HepG2 (cell line): ENCODE data around the gene GPN1. TPM values are rescaled to one million over a fixed set of nuclear protein-coding genes. Genes with fewer than 3 reads are reported as not detected.

Source experiments
- AGO1 ChIP-seq: fragments of 200-400 bp; formaldehyde crosslinking; IDR thresholded peaks from 2 replicates; pipeline ENCODE4 v1.6.1; 2017; ENCODE audit warnings: mild to moderate bottlenecking, low read depth, low read length, moderate library complexity; ENCODE audit not compliant: poor library complexity, severe bottlenecking
- AGO2 ChIP-seq: fragments of 200-400 bp; formaldehyde crosslinking; optimal IDR thresholded peaks from 2 replicates; pipeline ENCODE3; 2017; ENCODE audit warnings: mild to moderate bottlenecking, low read depth, low read length, moderate library complexity
- ARHGAP35 ChIP-seq: sonication (generic); formaldehyde crosslinking; IDR thresholded peaks from 2 replicates; pipeline ENCODE4 v1.9.0; 2022; ENCODE audit warnings: mild to moderate bottlenecking, inconsistent platforms, moderate library complexity, missing genetic modification reagents, borderline replicate concordance
- CHD4 ChIP-seq: fragments of 200-600 bp; sonication (generic); IDR thresholded peaks from 2 replicates; pipeline ENCODE4 v1.7.0; 2017; ENCODE audit warnings: mild to moderate bottlenecking, low read length, borderline replicate concordance
- EEA1 ChIP-seq: sonication (generic); formaldehyde crosslinking; IDR thresholded peaks from 2 replicates; pipeline ENCODE4 v1.5.1; 2020; ENCODE audit warnings: mild to moderate bottlenecking, missing genetic modification reagents, borderline replicate concordance
- HMGA1 ChIP-seq: sonication (generic); formaldehyde crosslinking; conservative IDR thresholded peaks from 2 replicates; pipeline ENCODE4 v1.4.0; 2020; ENCODE audit warnings: missing genetic modification reagents
- HNF4A ChIP-seq: sonication (generic); formaldehyde crosslinking; IDR thresholded peaks from 2 replicates; pipeline ENCODE4 v1.4.0; 2020; ENCODE audit warnings: missing genetic modification reagents
- HOMEZ ChIP-seq: IDR thresholded peaks from 2 replicates; pipeline ENCODE4 v1.6.1; 2016; ENCODE audit warnings: low read depth
- JUN ChIP-seq: sonication (generic); formaldehyde crosslinking; IDR thresholded peaks from 2 replicates; pipeline ENCODE4 v1.4.0; 2020; ENCODE audit warnings: mild to moderate bottlenecking, missing genetic modification reagents
- JUNB ChIP-seq: sonication (generic); formaldehyde crosslinking; IDR thresholded peaks from 2 replicates; pipeline ENCODE4 v1.8.0; 2022; ENCODE audit warnings: missing genetic modification reagents, mild to moderate bottlenecking, borderline replicate concordance
- KDM6A ChIP-seq: IDR thresholded peaks from 2 replicates; pipeline ENCODE4 v1.6.1; 2016; ENCODE audit warnings: low read depth
- LRRFIP1 ChIP-seq: sonication (generic); formaldehyde crosslinking; conservative IDR thresholded peaks from 2 replicates; pipeline ENCODE4 v1.4.0; 2020; ENCODE audit warnings: missing genetic modification reagents
- MTA3 ChIP-seq: sonication (generic); formaldehyde crosslinking; IDR thresholded peaks from 2 replicates; pipeline ENCODE4 v1.4.0; 2020; ENCODE audit warnings: missing genetic modification reagents
- NFKB2 ChIP-seq: sonication (generic); formaldehyde crosslinking; IDR thresholded peaks from 2 replicates; pipeline ENCODE4 v1.4.0; 2020; ENCODE audit warnings: missing genetic modification reagents, borderline replicate concordance
- NFRKB ChIP-seq: fragments of 450-650 bp; IDR thresholded peaks from 2 replicates; pipeline ENCODE4 v1.6.1; 2017
- RARG ChIP-seq: sonication (generic); formaldehyde crosslinking; IDR thresholded peaks from 2 replicates; pipeline ENCODE4 v1.4.0; 2020; ENCODE audit warnings: low read depth, mild to moderate bottlenecking, missing genetic modification reagents
- SRY ChIP-seq: sonication (generic); formaldehyde crosslinking; IDR thresholded peaks from 2 replicates; pipeline ENCODE4 v1.8.0; 2022; ENCODE audit warnings: mild to moderate bottlenecking, missing genetic modification reagents
- TEAD3 ChIP-seq: optimal IDR thresholded peaks from 2 replicates; pipeline ENCODE3; 2016; ENCODE audit warnings: borderline replicate concordance
- TFE3 ChIP-seq: IDR thresholded peaks from 2 replicates; pipeline ENCODE4 v1.6.1; 2016
- ZBTB39 ChIP-seq: sonication (generic); formaldehyde crosslinking; IDR thresholded peaks from 2 replicates; pipeline ENCODE4 v1.5.0; 2020; ENCODE audit warnings: missing genetic modification reagents
- ZFP36L2 ChIP-seq: sonication (generic); formaldehyde crosslinking; IDR thresholded peaks from 2 replicates; pipeline ENCODE4 v1.4.0; 2020; ENCODE audit warnings: missing genetic modification reagents
- ZNF354B ChIP-seq: sonication (generic); formaldehyde crosslinking; IDR thresholded peaks from 2 replicates; pipeline ENCODE4 v1.8.0; 2022; ENCODE audit warnings: mild to moderate bottlenecking, missing genetic modification reagents
- polyA plus RNA-seq, 8 experiments: library from polyadenylated mRNA; depleted of rRNA in 3 of 8; stranded (reverse) in 7 of 8; unstranded in 1 of 8; fragments of >200 nt; fragmentation: Illumina TruSeq in 4 of 8; extraction: Trizol in 4 of 8; gene quantifications; 2 replicates each; pipeline versions ENCODE4 v1.2.1 to v1.2.3, GENCODE V29; 2011 to 2016; ENCODE audit warnings: low read depth in 4 of 8, missing spikeins in 1 of 8, mixed read lengths in 1 of 8; ENCODE audit not compliant: insufficient read depth in 1 of 8
- total RNA-seq, 5 experiments: library from RNA; depleted of rRNA; stranded (reverse); fragments of >200 nt; fragmentation: Illumina TruSeq; extraction: Trizol; gene quantifications; 2 replicates each; pipeline ENCODE4 v1.2.3, GENCODE V29; 2016; ENCODE audit warnings: low read depth in 1 of 5

The GPN1 gene
- total and polyA plus RNA-seq, 2 of the 13 experiments (the other 11 are each of a cell fraction or from before 2014, with no cell fraction given): 54.5 to 62.7 TPM

- TF ChIP-seq HOMEZ (CRISPR knock-in tag): peak; percentile 73
- no peak for TF ChIP-seq TFE3 (CRISPR knock-in tag)
- no peak for TF ChIP-seq HMGA1
- TF ChIP-seq KDM6A: no peak
- TF ChIP-seq ARHGAP35 (CRISPR knock-in tag): peak; percentile 95
- TF ChIP-seq ZBTB39 (CRISPR knock-in tag): no peak
- TF ChIP-seq TEAD3: peak; percentile 78
- no peak for TF ChIP-seq LRRFIP1 (CRISPR knock-in tag)
- no peak for TF ChIP-seq MTA3 (CRISPR knock-in tag)
- peak; percentile 43 for TF ChIP-seq AGO2
- peak; percentile 93; the same call in 1 of the 2 replicates for TF ChIP-seq NFKB2 (CRISPR knock-in tag)
- TF ChIP-seq HNF4A (CRISPR knock-in tag): no peak
- 0 out of 2 replicates have a peak, but pooled peaks have one; percentile 89 for TF ChIP-seq SRY (CRISPR knock-in tag)
- no peak; the same call in 1 of the 2 replicates for TF ChIP-seq JUNB (CRISPR knock-in tag)
- 0 out of 2 replicates have a peak, but pooled peaks have one; percentile 50 for TF ChIP-seq RARG (CRISPR knock-in tag)
- no peak for TF ChIP-seq CHD4
- peak; percentile 81 for TF ChIP-seq AGO1
- no peak for TF ChIP-seq EEA1
- peak; percentile 65; the same call in 1 of the 2 replicates for TF ChIP-seq JUN (CRISPR knock-in tag)
- TF ChIP-seq ZFP36L2 (CRISPR knock-in tag): no peak
- TF ChIP-seq NFRKB: peak; percentile 7; the same call in 1 of the 2 replicates
- no peak for TF ChIP-seq ZNF354B (CRISPR knock-in tag)
These were observed at the start of gene GPN1, which contains the start of gene CCDC121 (continued) for GRCh38 chr2:27628767-27629709.
